ENCODE measurements around the gene C1QTNF8.
A peak's percentile ranks its signal among the peaks of the same experiment; 100 is the strongest.

DNA sequence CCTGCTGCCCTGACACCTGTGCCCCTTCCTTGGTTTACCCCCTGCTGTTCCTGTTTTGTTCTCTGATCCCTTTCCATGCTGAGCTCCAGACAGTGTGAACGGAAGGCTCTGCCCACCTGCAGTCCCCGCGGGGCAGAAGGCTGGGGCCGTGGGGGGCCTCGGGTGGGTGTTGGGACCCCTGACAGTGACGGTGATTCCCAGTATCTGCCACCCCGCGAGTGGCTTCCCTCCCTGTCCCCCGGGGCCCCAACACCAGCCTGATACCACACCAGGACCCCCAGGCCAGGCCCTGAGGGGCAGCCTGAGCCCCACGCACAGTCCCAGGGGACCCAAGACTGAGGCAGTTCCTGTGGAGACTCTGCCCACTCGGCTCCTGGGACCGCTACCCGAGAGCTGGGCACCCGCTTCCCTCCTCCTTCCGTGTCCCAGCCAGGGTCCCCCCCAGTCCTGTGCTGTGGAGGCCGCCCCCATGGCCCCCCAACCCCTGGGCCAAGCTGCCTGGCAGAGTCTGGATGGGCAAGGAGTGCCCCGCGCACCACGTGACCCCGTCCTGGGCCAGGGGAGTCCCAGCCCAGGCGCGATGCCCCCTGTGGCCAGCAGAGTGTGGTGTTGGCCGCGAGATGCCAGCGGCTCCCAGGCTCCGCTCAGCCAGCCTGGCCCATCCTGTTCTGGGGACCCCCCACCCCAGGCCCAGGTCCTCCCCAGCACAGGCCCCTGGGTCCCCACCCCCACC is 10.0 kb upstream of the C1QTNF8 start:
- TF ChIP-seq, protein P1, sequence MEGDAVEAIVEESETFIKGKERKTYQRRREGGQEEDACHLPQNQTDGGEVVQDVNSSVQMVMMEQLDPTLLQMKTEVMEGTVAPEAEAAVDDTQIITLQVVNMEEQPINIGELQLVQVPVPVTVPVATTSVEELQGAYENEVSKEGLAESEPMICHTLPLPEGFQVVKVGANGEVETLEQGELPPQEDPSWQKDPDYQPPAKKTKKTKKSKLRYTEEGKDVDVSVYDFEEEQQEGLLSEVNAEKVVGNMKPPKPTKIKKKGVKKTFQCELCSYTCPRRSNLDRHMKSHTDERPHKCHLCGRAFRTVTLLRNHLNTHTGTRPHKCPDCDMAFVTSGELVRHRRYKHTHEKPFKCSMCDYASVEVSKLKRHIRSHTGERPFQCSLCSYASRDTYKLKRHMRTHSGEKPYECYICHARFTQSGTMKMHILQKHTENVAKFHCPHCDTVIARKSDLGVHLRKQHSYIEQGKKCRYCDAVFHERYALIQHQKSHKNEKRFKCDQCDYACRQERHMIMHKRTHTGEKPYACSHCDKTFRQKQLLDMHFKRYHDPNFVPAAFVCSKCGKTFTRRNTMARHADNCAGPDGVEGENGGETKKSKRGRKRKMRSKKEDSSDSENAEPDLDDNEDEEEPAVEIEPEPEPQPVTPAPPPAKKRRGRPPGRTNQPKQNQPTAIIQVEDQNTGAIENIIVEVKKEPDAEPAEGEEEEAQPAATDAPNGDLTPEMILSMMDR (IDR thresholded peaks at IDR 0.05): peak; percentile 91 to 99 (median 95)
- no peak for TF ChIP-seq POLR2A (IDR thresholded peaks at IDR 0.05; ENCODE audit: low read depth)
- no peak for TF ChIP-seq EP300 (IDR thresholded peaks at IDR 0.05)

All from esophagus muscularis mucosa (tissue), 4 donors.